Calu3 (cell line): ENCODE data around the gene OR4F17. TPM values are rescaled to one million over a fixed set of nuclear protein-coding genes. Genes with fewer than 3 reads are reported as not detected.
A peak's percentile ranks its signal among the peaks of the same experiment; 100 is the strongest.
"Not testable (repeated sequence)": the region's sequence is repeated elsewhere in the genome, so short reads cannot be mapped to it uniquely, and the experiment has no call there.

Experiments used
- Bru-seq: library from RNA; stranded (reverse); fragments of 400-500 nt; gene quantifications from one replicate; lab custom pipeline; 2021; lab: Mats Ljungman, UMichigan
- BruChase-seq, 2 experiments: library from RNA; stranded (reverse); fragments of 400-500 nt; gene quantifications; one replicate each; lab custom pipeline; 2021; lab: Mats Ljungman, UMichigan
- BruUV-seq: library from RNA; stranded (reverse); fragments of 400-500 nt; replicated peaks from 2 replicates; lab custom pipeline; 2021; lab: Mats Ljungman, UMichigan
- CTCF ChIA-PET: fragments of 300-600 bp; sonication (Branson Sonifier 250); formaldehyde crosslinking; loops from one replicate; lab custom pipeline; 2022; ENCODE audit warnings: antibody characterized with exemption; lab: Charles Lee
- DNase-seq: peaks from one replicate; pipeline ENCODE4 v3.0.0; 2022
- H3K27ac Mint-ChIP-seq: one replicate; pipeline ENCODE4 v1.8.0; 2022; ENCODE audit warnings: mixed read lengths; ENCODE audit not compliant: unreplicated experiment
- H3K27me3 Mint-ChIP-seq: one replicate; pipeline ENCODE4 v1.8.0; 2022; ENCODE audit warnings: mixed read lengths; ENCODE audit not compliant: unreplicated experiment
- H3K36me3 Mint-ChIP-seq: one replicate; pipeline ENCODE4 v1.8.0; 2022; ENCODE audit warnings: mild to moderate bottlenecking, moderate library complexity, mixed read lengths; ENCODE audit not compliant: insufficient read depth, unreplicated experiment
- H3K4me1 Mint-ChIP-seq: one replicate; pipeline ENCODE4 v1.8.0; 2022; ENCODE audit warnings: mild to moderate bottlenecking, low read depth, mixed read lengths; ENCODE audit not compliant: unreplicated experiment
- H3K4me3 Mint-ChIP-seq: one replicate; pipeline ENCODE4 v1.8.0; 2022; ENCODE audit warnings: mild to moderate bottlenecking, low read depth, moderate library complexity, mixed read lengths; ENCODE audit not compliant: unreplicated experiment
- H3K9me3 Mint-ChIP-seq: one replicate; pipeline ENCODE4 v1.8.0; 2022; ENCODE audit warnings: low read depth, mixed read lengths; ENCODE audit not compliant: unreplicated experiment
- intact Hi-C: fragments of 100-400 bp; cut with micrococcal nuclease; formaldehyde crosslinking; loops from one replicate; pipeline ENCODE4 v1.10.0; 2022; ENCODE audit not compliant: unreplicated experiment
- long read RNA-seq: library from polyadenylated mRNA; stranded (forward); transcript quantifications from one replicate; pipeline ENCODE4 v2.0.0, GENCODE V29; 2022
- total RNA-seq: library from RNA; stranded (reverse); gene quantifications from 2 replicates; pipeline ENCODE4 v1.2.3, GENCODE V29; 2022

The OR4F17 gene
- total RNA-seq = 4.0 and 4.3 TPM in 2 replicates
- not detected for Bru-seq, nascent RNA
- BruChase-seq, experiment 1, labeled RNA remaining after a 6-hour chase = not detected
- not detected for BruChase-seq, experiment 2, labeled RNA remaining after a 2-hour chase
- long read RNA-seq = 0 reads

- DNase-seq, intact Hi-C loops, CTCF ChIA-PET, H3K9me3 Mint-ChIP-seq, H3K27ac Mint-ChIP-seq, H3K36me3 Mint-ChIP-seq, H3K4me3 Mint-ChIP-seq, H3K27me3 Mint-ChIP-seq, H3K4me1 Mint-ChIP-seq, BruUV-seq: not testable (repeated sequence)
Measured at GRCh38 chr19:106804-107203, at the start of gene OR4F17. Gene OR4F17 (plus strand): TSS chr19:107104. CDS start chr19:110679, 3,575 bp downstream.

- intact Hi-C loops, CTCF ChIA-PET, H3K4me1 Mint-ChIP-seq, BruUV-seq, H3K9me3 Mint-ChIP-seq, H3K27me3 Mint-ChIP-seq, H3K36me3 Mint-ChIP-seq, H3K4me3 Mint-ChIP-seq, H3K27ac Mint-ChIP-seq: not testable (repeated sequence)
- DNase-seq = peak; percentile 66
Measured at GRCh38 chr19:70793-71192, 36.1 kb upstream of the OR4F17 start.

GRCh38 chr19:82864-83263 lies 24.0 kb upstream of the OR4F17 start:
- H3K27ac Mint-ChIP-seq, DNase-seq, H3K27me3 Mint-ChIP-seq, H3K9me3 Mint-ChIP-seq, H3K4me1 Mint-ChIP-seq, CTCF ChIA-PET, BruUV-seq, H3K4me3 Mint-ChIP-seq, intact Hi-C loops, H3K36me3 Mint-ChIP-seq: not testable (repeated sequence)

- H3K27ac Mint-ChIP-seq, H3K4me3 Mint-ChIP-seq, CTCF ChIA-PET, H3K27me3 Mint-ChIP-seq, H3K4me1 Mint-ChIP-seq, H3K36me3 Mint-ChIP-seq, DNase-seq, BruUV-seq, intact Hi-C loops, H3K9me3 Mint-ChIP-seq: not testable (repeated sequence)
Measured at GRCh38 chr19:83626-84025, 23.3 kb upstream of the OR4F17 start.

- CTCF ChIA-PET, BruUV-seq, H3K4me1 Mint-ChIP-seq, DNase-seq, intact Hi-C loops, H3K36me3 Mint-ChIP-seq, H3K4me3 Mint-ChIP-seq, H3K9me3 Mint-ChIP-seq, H3K27ac Mint-ChIP-seq: not testable (repeated sequence)
- H3K27me3 Mint-ChIP-seq = peaks cover 12% of the 10 kb centered on the region
Measured at GRCh38 chr19:90678-91077, 16.2 kb upstream of the OR4F17 start.

- DNase-seq, intact Hi-C loops, H3K27ac Mint-ChIP-seq, BruUV-seq, H3K4me3 Mint-ChIP-seq, H3K36me3 Mint-ChIP-seq, H3K4me1 Mint-ChIP-seq, H3K9me3 Mint-ChIP-seq, CTCF ChIA-PET: not testable (repeated sequence)
- peaks cover 12% of the 10 kb centered on the region for H3K27me3 Mint-ChIP-seq
Measured at GRCh38 chr19:94794-95193, 12.1 kb upstream of the OR4F17 start.

- H3K9me3 Mint-ChIP-seq, CTCF ChIA-PET, H3K36me3 Mint-ChIP-seq, H3K4me3 Mint-ChIP-seq, BruUV-seq, intact Hi-C loops, H3K4me1 Mint-ChIP-seq, H3K27me3 Mint-ChIP-seq, H3K27ac Mint-ChIP-seq, DNase-seq: not testable (repeated sequence)
Measured at GRCh38 chr19:97647-98046, 9.3 kb upstream of the OR4F17 start.

GRCh38 chr19:120443-121140 lies 13.7 kb downstream of the OR4F17 start:
- BruUV-seq, H3K36me3 Mint-ChIP-seq, H3K27me3 Mint-ChIP-seq, intact Hi-C loops, H3K4me3 Mint-ChIP-seq, H3K4me1 Mint-ChIP-seq, CTCF ChIA-PET, H3K27ac Mint-ChIP-seq, H3K9me3 Mint-ChIP-seq: not testable (repeated sequence)
- peak; percentile 2 for DNase-seq
